Heart right ventricle (tissue), 16 donors: ENCODE data around the gene TRERF1. TPM values are rescaled to one million over a fixed set of nuclear protein-coding genes. Genes with fewer than 3 reads are reported as not detected.

Experiments used
- ATAC-seq, 8 donors: fragments of 200-7000 bp; cut with Tn5 transposase; one replicate each; pipeline ENCODE4 v1.9.1; 2020; ENCODE audit warnings: mild to moderate bottlenecking in 8 of 8, moderate library complexity in 8 of 8, moderate number of reproducible peaks in 1 of 8
- DNase-seq, 2 donors: peaks; one replicate each; pipeline ENCODE4 v3.0.0-alpha.2; 2020
- H3K27ac ChIP-seq, 10 donors: fragments of 200-600 bp; sonication (generic) in 2 of 10; one replicate each; pipeline versions ENCODE4 v1.5.0 to v1.8.0; 2020 to 2022; ENCODE audit warnings: mild to moderate bottlenecking in 3 of 10
- H3K27me3 ChIP-seq, 7 donors: fragments of 200-600 bp; one replicate each; pipeline ENCODE4 v1.8.0; 2021 to 2022; ENCODE audit warnings: mild to moderate bottlenecking in 2 of 7
- H3K36me3 ChIP-seq, 9 donors: fragments of 200-600 bp; sonication (generic) in 1 of 9; one replicate each; pipeline versions ENCODE4 v1.5.0 to v1.8.0; 2020 to 2022; ENCODE audit warnings: mild to moderate bottlenecking in 2 of 9
- H3K4me1 ChIP-seq, 9 donors: fragments of 200-600 bp; sonication (generic) in 1 of 9; one replicate each; pipeline versions ENCODE4 v1.5.0 to v1.8.0; 2020 to 2022; ENCODE audit warnings: mild to moderate bottlenecking in 4 of 9
- H3K4me3 ChIP-seq, 10 donors: fragments of 200-600 bp; sonication (generic) in 2 of 10; one replicate each; pipeline versions ENCODE4 v1.5.0 to v1.8.0; 2020 to 2022; ENCODE audit warnings: mild to moderate bottlenecking in 7 of 10, moderate library complexity in 2 of 10
- H3K9me3 ChIP-seq, 11 donors: fragments of 200-600 bp in 10 of 11; sonication (generic) in 2 of 11; one replicate each; pipeline versions ENCODE4 v1.5.0 to v1.8.0; 2013 to 2022; ENCODE audit warnings: mild to moderate bottlenecking in 2 of 11, control low read depth in 1 of 11, moderate library complexity in 1 of 11
- WGBS, 2 donors: extraction: QIAGEN DNeasy Blood & Tissue Kit; methylation state at CpG; one replicate each; pipeline ENCODE4 v1.1.7; 2013; ENCODE audit warnings: inconsistent platforms in 1 of 2; 5-methylcytosine and 5-hydroxymethylcytosine counted together
- intact Hi-C, 10 donors: fragments of 100-400 bp; cut with DNase I; formaldehyde crosslinking; loops; one replicate each; pipeline versions ENCODE4 v1.11.1 to v1.14.2; 2022
- long read RNA-seq, 3 donors: library from polyadenylated mRNA; unstranded; transcript quantifications; one replicate each; pipeline ENCODE4 v2.0.0, GENCODE V29; 2020 to 2021
- polyA plus RNA-seq, 2 donors: library from polyadenylated mRNA; stranded (reverse); fragments of 200-250 nt; gene quantifications; one replicate each; pipeline ENCODE4 v1.2.3, GENCODE V29; 2013
- total RNA-seq, 10 donors: library from RNA; stranded (reverse); fragmentation: NEBNext Ultra II Directional in 3 of 10; extraction: Animal tissue kit (Norgen Biotek cat#: 25700) in 3 of 10; gene quantifications; one replicate each; pipeline versions ENCODE4 v1.2.1 to v1.2.4, GENCODE V29; 2021 to 2023
- TF ChIP-seq, protein P1 (sequence below), 9 donors: fragments of 200-600 bp; sonication (generic) in 2 of 9; IDR thresholded peaks; one replicate each; pipeline versions ENCODE4 v1.5.0 to v1.8.0; 2021 to 2022; ENCODE audit warnings: antibody characterized with exemption in 9 of 9, mild to moderate bottlenecking in 5 of 9, moderate library complexity in 1 of 9
- donor health status: Arrhythmogenic right ventricular cardiomyopathy.
- donor health status: ischemic (EF 13 %, LVEDD 7.1; RV severe dilation, severe dysfunction).
- donor health status: healthy with polysubstance abuse.
- donor health status: DM: no; HTN: yes; CAD: no.
- donor health status: DM: no; HTN: no; CAD: no.
- donor health status: ischemic (EF 25% LVEDD 6.9; RV normal size, moderate dysfunction).
- donor health status: ischemic (EF 25% LVEDD 5.7; RV mildly dilated, moderate dysfunction).
- donor health status: healthy.
- donor health status: DM: yes; HTN: yes; CAD: no.
- donor health status: Ischemic cardiomyopathy.
- donor health status: ischemic (EF 35%, LVEDD 5.7; RV mildly dilated, moderate dysfunction).
- donor health status: nonischemic (EF 11% LVEDD 7.7; RV severe dilation, severe dysfunction).
- donor health status: DM: yes; HTN: yes; CAD: no.
- donor health status: PGD.
- donor health status: ischemic (EF 29% LVEDD 5.4; RV normal size, mild dysfunction).
- donor health status: nonischemic (EF 23%, LVEDD 6.1; RV moderate dilation, normal function).

TRERF1 gene
- total RNA-seq (1 to 10 TPM in 8 of 10 donors, under 1 TPM in 2; 0.91 to 2.8 (median 1.6) TPM), polyA plus RNA-seq (1 to 10 TPM in 1 of 2 donors, under 1 TPM in 1; 0.75 to 1.7 TPM)
- long read RNA-seq, donor 1, result 0 reads
- long read RNA-seq, donor 2, partial matches to known transcripts, result 0 of 1 reads
- long read RNA-seq, donor 2, other reads (novel, unspliced or antisense), result 1 of 1 reads
- long read RNA-seq, donor 3, partial matches to known transcripts, result 1 of 9 reads
- long read RNA-seq, donor 3, other reads (novel, unspliced or antisense), result 8 of 9 reads

GRCh38 chr6:42451333-42452170, at the start of gene TRERF1:
TRERF1 (minus strand) TSS chr6:42451926; CDS start chr6:42269590, 182,336 bp downstream.
- DNase-seq, result peak; percentile 53 to 54

DNA sequence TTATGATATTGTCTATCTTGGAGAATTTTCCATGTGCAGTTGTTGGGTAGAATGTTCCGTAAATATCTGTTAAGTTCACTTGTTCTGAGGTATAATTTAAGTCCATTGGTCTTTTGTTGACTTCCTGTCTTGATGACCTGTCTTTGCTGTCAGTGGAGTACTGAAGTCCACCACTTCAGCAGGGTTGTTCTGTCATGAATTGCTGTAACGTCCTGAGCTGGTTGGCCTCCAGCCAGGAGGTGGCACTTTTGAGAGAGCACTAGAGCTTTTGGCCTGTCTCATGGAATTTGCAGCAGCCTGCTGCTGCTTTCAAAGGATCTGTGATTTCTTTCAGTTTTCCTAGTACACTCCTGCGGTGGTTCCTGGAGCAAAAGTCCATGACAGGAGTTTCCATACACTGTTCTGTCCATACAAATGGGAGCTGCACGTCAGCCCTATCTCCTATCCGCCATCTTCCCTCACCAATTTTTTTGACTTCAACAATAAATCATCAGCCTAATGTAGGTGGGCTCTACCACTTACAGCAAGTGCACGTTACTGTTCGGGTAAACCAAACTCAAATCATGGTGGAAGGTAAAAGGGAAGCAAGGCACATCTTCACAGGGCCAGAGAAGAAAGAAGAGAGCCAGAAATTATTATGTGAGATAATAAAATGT, 46.9 kb upstream of the TRERF1 start:
- TF ChIP-seq, protein P1, sequence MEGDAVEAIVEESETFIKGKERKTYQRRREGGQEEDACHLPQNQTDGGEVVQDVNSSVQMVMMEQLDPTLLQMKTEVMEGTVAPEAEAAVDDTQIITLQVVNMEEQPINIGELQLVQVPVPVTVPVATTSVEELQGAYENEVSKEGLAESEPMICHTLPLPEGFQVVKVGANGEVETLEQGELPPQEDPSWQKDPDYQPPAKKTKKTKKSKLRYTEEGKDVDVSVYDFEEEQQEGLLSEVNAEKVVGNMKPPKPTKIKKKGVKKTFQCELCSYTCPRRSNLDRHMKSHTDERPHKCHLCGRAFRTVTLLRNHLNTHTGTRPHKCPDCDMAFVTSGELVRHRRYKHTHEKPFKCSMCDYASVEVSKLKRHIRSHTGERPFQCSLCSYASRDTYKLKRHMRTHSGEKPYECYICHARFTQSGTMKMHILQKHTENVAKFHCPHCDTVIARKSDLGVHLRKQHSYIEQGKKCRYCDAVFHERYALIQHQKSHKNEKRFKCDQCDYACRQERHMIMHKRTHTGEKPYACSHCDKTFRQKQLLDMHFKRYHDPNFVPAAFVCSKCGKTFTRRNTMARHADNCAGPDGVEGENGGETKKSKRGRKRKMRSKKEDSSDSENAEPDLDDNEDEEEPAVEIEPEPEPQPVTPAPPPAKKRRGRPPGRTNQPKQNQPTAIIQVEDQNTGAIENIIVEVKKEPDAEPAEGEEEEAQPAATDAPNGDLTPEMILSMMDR (IDR thresholded peaks at IDR 0.05), result no peak
- WGBS, 2 donors, result 72 to 73% methylated on average over 7 of the region's 7 CpGs
- Histone ChIP-seq H3K4me1 (no peaks in the 10 kb centered on the region), H3K4me3 (no peak overlapping the region), H3K36me3 (no peaks in the 10 kb centered on the region), H3K9me3 (peaks cover 0 to 18% (median 0%) of the 10 kb centered on the region in 11 donors), H3K27me3 (peaks cover 0 to 4% (median 0%) of the 10 kb centered on the region in 7 donors), H3K27ac (no peak overlapping the region)
- peak in 1 of 8 donors; percentile 41 for ATAC-seq
- intact Hi-C loops, result no loop called here
- peak; percentile 11 to 49 for DNase-seq

More at GRCh38 chr6:42451333-42452170, at the start of gene TRERF1:
- Histone ChIP-seq H3K4me3 (peak within 1 kb of the TSS; percentile 61 to 91 (median 80)), H3K36me3 (no peaks in the 10 kb centered on the region), H3K27ac (peak within 1 kb of the TSS; percentile 68 to 97 (median 92)), H3K4me1 (peaks cover 3 to 46% (median 21%) of the 10 kb centered on the region in 9 donors), H3K9me3 (no peaks in the 10 kb centered on the region), H3K27me3 (no peaks in the 10 kb centered on the region)
- intact Hi-C loops, result loop anchor here in 7 of 10 donors (2.0 to 10.0 kb wide), 10 partner anchors 44 to 237 kb away; partner anchors contain the start of gene MRPS10 (in 1 of the 7)
- peak; percentile 7 to 52 (median 26) for ATAC-seq
- 1% methylated on average over 36 of the region's 36 CpGs for WGBS, 2 donors
- TF ChIP-seq, protein P1 (IDR thresholded peaks at IDR 0.05), result no peak

DNA sequence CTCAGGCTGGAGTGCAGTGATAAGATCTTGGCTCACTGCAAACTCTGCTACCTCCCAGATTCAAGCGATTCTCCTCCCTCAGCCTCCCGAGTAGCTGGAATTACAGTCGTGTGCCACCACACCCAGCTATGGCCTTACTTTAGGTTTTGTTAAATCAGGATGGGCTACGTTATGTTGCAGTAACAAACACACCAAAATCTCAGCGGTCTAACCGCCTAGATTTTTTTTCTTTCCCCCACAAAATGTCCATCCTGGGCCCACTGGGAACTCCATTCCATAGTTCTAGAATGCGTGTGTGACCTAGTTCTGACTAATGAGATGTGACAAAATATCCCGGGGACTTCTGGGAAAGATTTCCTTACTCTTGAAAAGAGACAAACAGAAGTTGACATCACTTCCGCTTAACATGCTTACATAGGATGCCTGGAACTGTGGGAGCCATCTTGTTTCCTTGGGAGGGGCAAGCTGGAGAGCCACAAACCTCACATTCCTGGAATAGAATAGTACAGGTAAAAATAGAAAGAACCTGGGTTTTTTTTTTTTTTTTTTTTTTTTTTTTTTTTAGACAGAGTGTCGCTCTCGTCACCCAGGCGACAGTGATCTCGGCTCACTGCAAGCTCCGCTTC, 42.3 kb upstream of the TRERF1 start:
- DNase-seq, result no peak
- H3K27me3 ChIP-seq, result no peaks in the 10 kb centered on the region
- no peak overlapping the region for H3K27ac ChIP-seq
- ATAC-seq, result no peak
- H3K4me3 ChIP-seq, result no peak overlapping the region
- H3K9me3 ChIP-seq, result peaks cover 0 to 14% (median 0%) of the 10 kb centered on the region in 11 donors
- no peaks in the 10 kb centered on the region for H3K36me3 ChIP-seq
- intact Hi-C loops, result no loop called here
- TF ChIP-seq, protein P1 (IDR thresholded peaks at IDR 0.05), result no peak
- no peaks in the 10 kb centered on the region for H3K4me1 ChIP-seq
- WGBS, 2 donors, result 90 to 93% methylated on average over 14 of the region's 14 CpGs

- no peak overlapping the region for H3K4me3 ChIP-seq
- H3K27ac ChIP-seq, result no peak overlapping the region
- no peaks in the 10 kb centered on the region for H3K9me3 ChIP-seq
- whole genome bisulfite sequencing, 2 donors, result 81 to 91% methylated on average over 2 of the region's 2 CpGs
- no peaks in the 10 kb centered on the region for H3K27me3 ChIP-seq
- no peaks in the 10 kb centered on the region for H3K36me3 ChIP-seq
- TF ChIP-seq, protein P1 (IDR thresholded peaks at IDR 0.05), result no peak
- ATAC-seq (no peak), DNase-seq (no peak)
- intact Hi-C loops, result no loop called here
- no peaks in the 10 kb centered on the region for H3K4me1 ChIP-seq
Observed at GRCh38 chr6:42488129-42488528, 36.4 kb upstream of the TRERF1 start.
